ENCODE data around the gene DLGAP1.

DLGAP1 gene

GRCh38 chr18:3455090-3455635 is 999.9 kb downstream of the DLGAP1 start:
- no peak overlapping the region for H3K4me3 ChIP-seq (ENCODE audit: insufficient read depth, low read length, poor library complexity, severe bottlenecking)
- H3K9ac ChIP-seq (ENCODE audit: low read length): no peak overlapping the region
- no peak for TF ChIP-seq CTCF (IDR thresholded peaks at IDR 0.05; ENCODE audit: insufficient read depth, low read length, poor library complexity, severe bottlenecking)
- TF ChIP-seq EZH2phosphoT487 (conservative IDR thresholded peaks at IDR 0.05; ENCODE audit: low read length): no peak
- no peaks in the 10 kb centered on the region for H4K20me1 ChIP-seq (ENCODE audit: low read depth, low read length)
- no peaks in the 10 kb centered on the region for H3K9me3 ChIP-seq (ENCODE audit: insufficient read depth, low read length)
- H3K9me2 ChIP-seq (replicated peaks; ENCODE audit: insufficient read depth, low read length): no peaks in the 10 kb centered on the region
- H3K36me3 ChIP-seq (ENCODE audit: low read length): no peaks in the 10 kb centered on the region
- H3K4me2 ChIP-seq (ENCODE audit: low read depth, low read length, poor library complexity, severe bottlenecking): peak overlapping the region; percentile 65
- no peaks in the 10 kb centered on the region for H3F3A ChIP-seq (ENCODE audit: insufficient read depth)
- no peak overlapping the region for H2AFZ ChIP-seq (ENCODE audit: low read depth, low read length, severe bottlenecking)
- H3K79me2 ChIP-seq (ENCODE audit: insufficient read depth, low read length): no peaks in the 10 kb centered on the region
- H3K27me3 ChIP-seq (ENCODE audit: low read length): no peaks in the 10 kb centered on the region
- no peak overlapping the region for H3K27ac ChIP-seq (ENCODE audit: low read depth, low read length)

- no peaks in the 10 kb centered on the region for H3K9me3 ChIP-seq (ENCODE audit: insufficient read depth, low read length)
- H3K4me2 ChIP-seq (ENCODE audit: low read depth, low read length, poor library complexity, severe bottlenecking): peak overlapping the region; percentile 65
- H3F3A ChIP-seq (ENCODE audit: insufficient read depth): no peaks in the 10 kb centered on the region
- H3K36me3 ChIP-seq (ENCODE audit: low read length): no peaks in the 10 kb centered on the region
- no peak overlapping the region for H3K27ac ChIP-seq (ENCODE audit: low read depth, low read length)
- peak overlapping the region; percentile 59 for H2AFZ ChIP-seq (ENCODE audit: low read depth, low read length, severe bottlenecking)
- H3K79me2 ChIP-seq (ENCODE audit: insufficient read depth, low read length): no peaks in the 10 kb centered on the region
- no peaks in the 10 kb centered on the region for H3K9me2 ChIP-seq (replicated peaks; ENCODE audit: insufficient read depth, low read length)
- peak overlapping the region; percentile 41 for H3K4me3 ChIP-seq (ENCODE audit: insufficient read depth, low read length, poor library complexity, severe bottlenecking)
- peak; percentile 56 for TF ChIP-seq CTCF (IDR thresholded peaks at IDR 0.05; ENCODE audit: insufficient read depth, low read length, poor library complexity, severe bottlenecking)
- no peak for TF ChIP-seq EZH2phosphoT487 (conservative IDR thresholded peaks at IDR 0.05; ENCODE audit: low read length)
- H4K20me1 ChIP-seq (ENCODE audit: low read depth, low read length): no peaks in the 10 kb centered on the region
- no peaks in the 10 kb centered on the region for H3K27me3 ChIP-seq (ENCODE audit: low read length)
- no peak overlapping the region for H3K9ac ChIP-seq (ENCODE audit: low read length)
Measured at GRCh38 chr18:3454365-3455089, 1000.6 kb downstream of the DLGAP1 start.

- Histone ChIP-seq H2AFZ (ENCODE audit: low read depth, low read length, severe bottlenecking) (peak overlapping the region; percentile 59), H3K79me2 (ENCODE audit: insufficient read depth, low read length) (no peaks in the 10 kb centered on the region)
Measured at GRCh38 chr18:3453540-3454364, 1001.4 kb downstream of the DLGAP1 start.

More at GRCh38 chr18:3453540-3454364, 1001.4 kb downstream of the DLGAP1 start:
- Histone ChIP-seq H3K9me3 (ENCODE audit: insufficient read depth, low read length) (no peaks in the 10 kb centered on the region), H3K9me2 (replicated peaks; ENCODE audit: insufficient read depth, low read length) (no peaks in the 10 kb centered on the region), H3K9ac (ENCODE audit: low read length) (no peak overlapping the region), H3K36me3 (ENCODE audit: low read length) (no peaks in the 10 kb centered on the region), H4K20me1 (ENCODE audit: low read depth, low read length) (no peaks in the 10 kb centered on the region), H3K4me3 (ENCODE audit: insufficient read depth, low read length, poor library complexity, severe bottlenecking) (peak overlapping the region; percentile 41), H3K27me3 (ENCODE audit: low read length) (no peaks in the 10 kb centered on the region), H3K4me2 (ENCODE audit: low read depth, low read length, poor library complexity, severe bottlenecking) (peak overlapping the region; percentile 65), H3K27ac (ENCODE audit: low read depth, low read length) (no peak overlapping the region), H3F3A (ENCODE audit: insufficient read depth) (no peaks in the 10 kb centered on the region)
- no peak for TF ChIP-seq EZH2phosphoT487 (conservative IDR thresholded peaks at IDR 0.05; ENCODE audit: low read length)
- no peak for TF ChIP-seq CTCF (IDR thresholded peaks at IDR 0.05; ENCODE audit: insufficient read depth, low read length, poor library complexity, severe bottlenecking)
